GM23338 (cell line): ENCODE measurements around the gene TRAPPC10. TPM values are rescaled to one million over a fixed set of nuclear protein-coding genes. Genes with fewer than 3 reads are reported as not detected.

Experiments
- ATAC-seq: fragments of 200-7000 bp; cut with Tn5 transposase; 3 replicates; pipeline ENCODE4 v1.9.1; 2020
- DNase-seq: peaks from one replicate; pipeline ENCODE4 v3.0.0-alpha.2; 2015; ENCODE audit warnings: low spot score
- H2AFZ ChIP-seq: fragments of 200-600 bp; sonication (generic); 2 replicates; pipeline ENCODE4 v1.8.0; 2016; ENCODE audit warnings: antibody characterized with exemption, mild to moderate bottlenecking, moderate library complexity
- H3F3A ChIP-seq: fragments of 200-600 bp; sonication (generic); replicated peaks from 2 replicates; pipeline ENCODE4 v1.8.0; 2017; ENCODE audit warnings: antibody characterized with exemption, mixed run types, low read depth
- H3K27ac ChIP-seq: fragments of 200-600 bp; sonication (generic); 2 replicates; pipeline ENCODE4 v1.6.1; 2016; ENCODE audit warnings: low read depth
- H3K27me3 ChIP-seq: fragments of 200-600 bp; sonication (generic); 2 replicates; pipeline ENCODE4 v1.8.0; 2016; ENCODE audit warnings: mild to moderate bottlenecking, mixed run types, moderate library complexity; ENCODE audit not compliant: insufficient read depth
- H3K36me3 ChIP-seq: fragments of 200-600 bp; sonication (generic); 2 replicates; pipeline ENCODE4 v1.8.0; 2016; ENCODE audit warnings: mild to moderate bottlenecking; ENCODE audit not compliant: insufficient read depth
- H3K4me1 ChIP-seq: fragments of 200-600 bp; sonication (generic); 2 replicates; pipeline ENCODE4 v1.8.0; 2016; ENCODE audit warnings: mild to moderate bottlenecking, moderate library complexity; ENCODE audit not compliant: insufficient read depth
- H3K4me2 ChIP-seq: fragments of 200-600 bp; sonication (generic); 2 replicates; pipeline ENCODE4 v1.7.1; 2017; ENCODE audit warnings: mixed run types
- H3K4me3 ChIP-seq: fragments of 200-600 bp; sonication (generic); 2 replicates; pipeline ENCODE4 v1.6.1; 2016; ENCODE audit warnings: mixed run types
- H3K79me2 ChIP-seq: fragments of 200-600 bp; sonication (generic); replicated peaks from 2 replicates; pipeline ENCODE4 v1.8.0; 2017; ENCODE audit warnings: mild to moderate bottlenecking; ENCODE audit not compliant: insufficient read depth
- H3K9me2 ChIP-seq: fragments of 200-600 bp; sonication (generic); 2 replicates; pipeline ENCODE4 v1.8.0; 2017; ENCODE audit not compliant: insufficient read depth
- H4K20me1 ChIP-seq: fragments of 200-600 bp; sonication (generic); replicated peaks from 2 replicates; pipeline ENCODE4 v1.8.0; 2017; ENCODE audit warnings: mild to moderate bottlenecking; ENCODE audit not compliant: insufficient read depth
- H3K27ac Mint-ChIP-seq: 2 replicates; pipeline ENCODE4 v1.8.0; 2020; ENCODE audit warnings: inconsistent platforms, mild to moderate bottlenecking, moderate library complexity, mixed read lengths
- H3K27me3 Mint-ChIP-seq: 3 replicates; pipeline ENCODE4 v1.8.0; 2022; ENCODE audit warnings: low read depth, mild to moderate bottlenecking, moderate library complexity, mixed read lengths, inconsistent platforms; ENCODE audit not compliant: insufficient read depth, poor library complexity
- H3K36me3 Mint-ChIP-seq: 3 replicates; pipeline ENCODE4 v1.8.0; 2021; ENCODE audit warnings: low read depth, mild to moderate bottlenecking, inconsistent platforms, moderate library complexity, mixed read lengths
- H3K4me1 Mint-ChIP-seq: 3 replicates; pipeline ENCODE4 v1.8.0; 2020; ENCODE audit warnings: mild to moderate bottlenecking, inconsistent platforms, mixed read lengths
- H3K4me3 Mint-ChIP-seq: 3 replicates; pipeline ENCODE4 v1.8.0; 2021; ENCODE audit warnings: moderate library complexity, mild to moderate bottlenecking, inconsistent platforms, mixed read lengths
- H3K9me3 Mint-ChIP-seq: 3 replicates; pipeline ENCODE4 v1.8.0; 2020; ENCODE audit warnings: moderate library complexity, mild to moderate bottlenecking, inconsistent platforms, mixed read lengths
- CTCF ChIP-seq, 2 experiments: fragments of 200-600 bp in 1 of 2; sonication (generic) in 1 of 2; conservative IDR thresholded peaks; 2 replicates each; pipeline versions ENCODE4 v1.5.1 to v1.6.1; 2016 to 2017; ENCODE audit warnings: antibody characterized with exemption in 2 of 2, low read depth in 2 of 2, mild to moderate bottlenecking in 2 of 2, moderate library complexity in 1 of 2
- EZH2 ChIP-seq: fragments of 200-600 bp; sonication (generic); IDR thresholded peaks from one replicate; pipeline ENCODE4 v1.8.0; 2017; ENCODE audit warnings: antibody characterized with exemption, mild to moderate bottlenecking, low read depth; ENCODE audit not compliant: unreplicated experiment
- EZH2phosphoT487 ChIP-seq: fragments of 200-600 bp; sonication (generic); IDR thresholded peaks from one replicate; pipeline ENCODE4 v1.8.1; 2018; ENCODE audit warnings: antibody characterized with exemption; ENCODE audit not compliant: unreplicated experiment
- JUNB ChIP-seq: IDR thresholded peaks from one replicate; pipeline ENCODE4 v1.6.1; 2016; ENCODE audit warnings: antibody characterized with exemption; ENCODE audit not compliant: unreplicated experiment
- POLR2AphosphoS5 ChIP-seq: IDR thresholded peaks from 2 replicates; pipeline ENCODE4 v1.6.1; 2016; ENCODE audit warnings: antibody characterized with exemption, low read depth
- ZNF462 ChIP-seq: fragments of 250-450 bp; sonication (Bioruptor Pico); IDR thresholded peaks from 2 replicates; pipeline ENCODE4 v1.5.0; 2020; ENCODE audit warnings: mild to moderate bottlenecking, moderate library complexity
- polyA plus RNA-seq: library from polyadenylated mRNA; unstranded; fragments of >200 nt; fragmentation: Nextera tagmentation; extraction: Ambion mirVana; gene quantifications from 2 replicates; pipeline ENCODE4 v1.2.1, GENCODE V29; 2016
- total RNA-seq: library from RNA; depleted of rRNA; stranded (reverse); fragments of >200 nt; shearing (Covaris generic); gene quantifications from 2 replicates; pipeline ENCODE4 v1.2.3, GENCODE V29; 2014

TRAPPC10 gene
- total and polyA plus RNA-seq, 2 experiments from 2014 or later: 14.0 to 27.1 TPM

GRCh38 chr21:43970551-43970950 is 41.6 kb upstream of the TRAPPC10 start:
- Mint-ChIP-seq H3K27ac (no peak overlapping the region), H3K4me1 (no peaks in the 10 kb centered on the region), H3K36me3 (no peaks in the 10 kb centered on the region), H3K9me3 (no peaks in the 10 kb centered on the region), H3K4me3 (no peak overlapping the region), H3K27me3 (peaks cover 10% of the 10 kb centered on the region)
- H3K4me2 ChIP-seq: no peak overlapping the region
- DNase-seq (no peak), ATAC-seq (no peak)
- no peaks in the 10 kb centered on the region for H3K4me1 ChIP-seq
- TF ChIP-seq EZH2 (no peak), JUNB (no peak), CTCF (conservative IDR thresholded peaks at IDR 0.05; ENCODE audit: low read depth in 2 of 2) (no peak), POLR2AphosphoS5 (no peak), EZH2phosphoT487 (no peak), ZNF462 (CRISPR knock-in tag) (no peak)
- no peaks in the 10 kb centered on the region for H3K36me3 ChIP-seq
- H3F3A ChIP-seq: peaks cover 6% of the 10 kb centered on the region; the same call in 1 of the 2 replicates
- H3K9me2 ChIP-seq: no peaks in the 10 kb centered on the region
- no peak overlapping the region for H2AFZ ChIP-seq
- H4K20me1 ChIP-seq: no peaks in the 10 kb centered on the region
- H3K79me2 ChIP-seq: no peaks in the 10 kb centered on the region
- no peak overlapping the region for H3K4me3 ChIP-seq
- H3K27ac ChIP-seq: no peak overlapping the region
- no peaks in the 10 kb centered on the region for H3K27me3 ChIP-seq
